MM.1S (cell line): ENCODE data around the gene ANLN.

Source experiments
- DNase-seq: peaks from one replicate; pipeline ENCODE4 v3.0.0-alpha.2; 2015
- H2AFZ ChIP-seq: fragments of 300-600 bp; sonication (generic); 2 replicates; pipeline ENCODE4 v1.6.0; 2016; ENCODE audit warnings: antibody characterized with exemption, low read length
- H3F3A ChIP-seq: fragments of 300-600 bp; sonication (generic); 2 replicates; pipeline ENCODE4 v1.6.1; 2016; ENCODE audit warnings: mild to moderate bottlenecking, antibody characterized with exemption, low read length, moderate library complexity, mixed read lengths; ENCODE audit not compliant: insufficient read depth
- H3K27ac ChIP-seq: fragments of 300-600 bp; sonication (generic); 2 replicates; pipeline ENCODE4 v1.5.1; 2016; ENCODE audit warnings: mild to moderate bottlenecking, low read length
- H3K27me3 ChIP-seq: fragments of 300-600 bp; sonication (generic); replicated peaks from 2 replicates; pipeline ENCODE4 v1.6.0; 2016; ENCODE audit warnings: low read length; ENCODE audit not compliant: insufficient read depth
- H3K36me3 ChIP-seq: fragments of 300-600 bp; sonication (generic); replicated peaks from 2 replicates; pipeline ENCODE4 v1.6.1; 2016; ENCODE audit warnings: mild to moderate bottlenecking, low read length, mixed read lengths; ENCODE audit not compliant: insufficient read depth
- H3K4me1 ChIP-seq: fragments of 300-600 bp; sonication (generic); 2 replicates; pipeline ENCODE4 v1.6.1; 2016; ENCODE audit warnings: low read length, mixed read lengths
- H3K4me2 ChIP-seq: fragments of 300-600 bp; sonication (generic); 2 replicates; pipeline ENCODE4 v1.6.0; 2016; ENCODE audit warnings: low read depth, low read length
- H3K4me3 ChIP-seq: fragments of 300-600 bp; sonication (generic); 2 replicates; pipeline ENCODE4 v1.5.1; 2016; ENCODE audit warnings: low read length, mixed read lengths
- H3K79me2 ChIP-seq: fragments of 300-600 bp; sonication (generic); 2 replicates; pipeline ENCODE4 v1.6.1; 2016; ENCODE audit warnings: mixed run types, low read length, mixed read lengths
- H3K9ac ChIP-seq: fragments of 300-600 bp; sonication (generic); 2 replicates; pipeline ENCODE4 v1.6.1; 2016; ENCODE audit warnings: low read length, mixed read lengths
- H3K9me2 ChIP-seq: fragments of 300-600 bp; sonication (generic); replicated peaks from 2 replicates; pipeline ENCODE4 v1.6.1; 2016; ENCODE audit warnings: mild to moderate bottlenecking, low read length, mixed read lengths; ENCODE audit not compliant: insufficient read depth
- H3K9me3 ChIP-seq: fragments of 300-600 bp; sonication (generic); replicated peaks from 2 replicates; pipeline ENCODE4 v1.6.1; 2016; ENCODE audit warnings: mild to moderate bottlenecking, low read length, mixed read lengths; ENCODE audit not compliant: insufficient read depth
- H4K20me1 ChIP-seq: fragments of 300-600 bp; sonication (generic); 2 replicates; pipeline ENCODE4 v1.6.1; 2016; ENCODE audit warnings: mild to moderate bottlenecking, low read length, moderate library complexity, mixed read lengths; ENCODE audit not compliant: insufficient read depth
- EZH2 ChIP-seq: fragments of 300-600 bp; sonication (generic); optimal IDR thresholded peaks from 2 replicates; pipeline ENCODE3; 2017; ENCODE audit warnings: low read depth, mild to moderate bottlenecking, antibody characterized with exemption, low read length, mixed read lengths
- EZH2phosphoT487 ChIP-seq: fragments of 300-600 bp; sonication (generic); IDR thresholded peaks from 2 replicates; pipeline ENCODE4 v1.6.1; 2018; ENCODE audit warnings: antibody characterized with exemption, low read length
- TF ChIP-seq, protein P1 (sequence below): fragments of 300-600 bp; sonication (generic); IDR thresholded peaks from 2 replicates; pipeline ENCODE4 v1.5.1; 2016; ENCODE audit warnings: antibody characterized with exemption, low read length, mixed read lengths

The ANLN gene

DNA sequence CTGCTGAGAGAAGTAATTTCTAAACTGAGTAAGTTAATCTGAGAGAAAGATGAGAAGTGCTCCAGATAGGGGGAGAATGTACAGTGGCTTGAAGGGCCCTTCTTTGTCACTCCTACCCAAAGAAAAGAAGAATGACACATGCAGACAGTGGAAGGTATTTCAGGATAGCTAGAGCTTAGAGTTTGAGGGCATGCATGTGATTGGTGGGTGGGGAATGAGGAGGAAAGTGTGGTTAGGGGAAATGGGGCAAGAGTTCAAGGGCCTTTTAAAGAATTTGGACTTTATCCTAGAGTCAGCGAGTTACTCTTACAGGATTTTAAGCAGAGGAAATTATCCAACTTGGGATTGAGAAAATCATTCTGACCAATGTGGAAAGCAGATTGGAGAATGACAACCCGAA is 50.0 kb downstream of the ANLN start:
- H2AFZ ChIP-seq, result no peak overlapping the region
- H3K4me2 ChIP-seq, result no peak overlapping the region
- H3K36me3 ChIP-seq, result 0 out of 2 replicates have a peak, but pooled peaks cover 4% of the 10 kb centered on the region
- DNase-seq, result no peak
- no peaks in the 10 kb centered on the region for H3K4me1 ChIP-seq
- no peak overlapping the region for H3K4me3 ChIP-seq
- no peaks in the 10 kb centered on the region for H4K20me1 ChIP-seq
- H3K27ac ChIP-seq, result no peak overlapping the region
- peaks cover 8% of the 10 kb centered on the region for H3K79me2 ChIP-seq
- no peaks in the 10 kb centered on the region for H3K9me2 ChIP-seq
- H3K9ac ChIP-seq, result no peak overlapping the region
- no peaks in the 10 kb centered on the region for H3K9me3 ChIP-seq
- H3F3A ChIP-seq, result no peaks in the 10 kb centered on the region
- no peak for TF ChIP-seq EZH2phosphoT487
- no peak for TF ChIP-seq EZH2
- TF ChIP-seq, protein P1, sequence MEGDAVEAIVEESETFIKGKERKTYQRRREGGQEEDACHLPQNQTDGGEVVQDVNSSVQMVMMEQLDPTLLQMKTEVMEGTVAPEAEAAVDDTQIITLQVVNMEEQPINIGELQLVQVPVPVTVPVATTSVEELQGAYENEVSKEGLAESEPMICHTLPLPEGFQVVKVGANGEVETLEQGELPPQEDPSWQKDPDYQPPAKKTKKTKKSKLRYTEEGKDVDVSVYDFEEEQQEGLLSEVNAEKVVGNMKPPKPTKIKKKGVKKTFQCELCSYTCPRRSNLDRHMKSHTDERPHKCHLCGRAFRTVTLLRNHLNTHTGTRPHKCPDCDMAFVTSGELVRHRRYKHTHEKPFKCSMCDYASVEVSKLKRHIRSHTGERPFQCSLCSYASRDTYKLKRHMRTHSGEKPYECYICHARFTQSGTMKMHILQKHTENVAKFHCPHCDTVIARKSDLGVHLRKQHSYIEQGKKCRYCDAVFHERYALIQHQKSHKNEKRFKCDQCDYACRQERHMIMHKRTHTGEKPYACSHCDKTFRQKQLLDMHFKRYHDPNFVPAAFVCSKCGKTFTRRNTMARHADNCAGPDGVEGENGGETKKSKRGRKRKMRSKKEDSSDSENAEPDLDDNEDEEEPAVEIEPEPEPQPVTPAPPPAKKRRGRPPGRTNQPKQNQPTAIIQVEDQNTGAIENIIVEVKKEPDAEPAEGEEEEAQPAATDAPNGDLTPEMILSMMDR, result no peak
- no peaks in the 10 kb centered on the region for H3K27me3 ChIP-seq

DNA sequence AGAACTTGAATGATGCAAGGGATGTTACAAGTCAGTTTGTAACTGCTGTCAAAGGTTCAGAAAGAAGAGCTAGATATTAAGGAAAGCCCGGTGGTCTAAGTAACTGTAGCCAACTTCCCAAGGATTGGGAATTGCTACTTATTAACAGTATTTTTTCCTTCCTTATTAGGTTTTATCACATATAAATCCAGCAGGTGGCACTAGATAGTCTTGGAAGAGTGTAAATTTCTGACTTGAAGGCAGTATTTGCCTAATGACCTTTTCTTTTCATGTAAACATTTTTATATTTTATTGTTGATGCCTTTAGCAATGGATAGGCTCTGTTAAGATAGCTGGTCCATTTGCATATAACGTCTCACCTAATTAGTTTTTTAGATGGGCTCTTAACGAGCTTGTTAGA is 51.2 kb downstream of the ANLN start:
- Histone ChIP-seq H3K79me2 (peaks cover 8% of the 10 kb centered on the region), H3K9me2 (no peaks in the 10 kb centered on the region), H3K9ac (no peak overlapping the region), H3F3A (no peaks in the 10 kb centered on the region), H4K20me1 (no peaks in the 10 kb centered on the region), H3K4me3 (no peak overlapping the region), H3K4me1 (no peaks in the 10 kb centered on the region), H3K27me3 (no peaks in the 10 kb centered on the region), H3K9me3 (no peaks in the 10 kb centered on the region), H3K36me3 (0 out of 2 replicates have a peak, but pooled peaks cover 4% of the 10 kb centered on the region), H3K4me2 (no peak overlapping the region), H3K27ac (no peak overlapping the region), H2AFZ (no peak overlapping the region)
- no peak for DNase-seq
- no peak for TF ChIP-seq EZH2
- TF ChIP-seq EZH2phosphoT487, result no peak
- TF ChIP-seq, protein P1, result peak; percentile 24

DNA sequence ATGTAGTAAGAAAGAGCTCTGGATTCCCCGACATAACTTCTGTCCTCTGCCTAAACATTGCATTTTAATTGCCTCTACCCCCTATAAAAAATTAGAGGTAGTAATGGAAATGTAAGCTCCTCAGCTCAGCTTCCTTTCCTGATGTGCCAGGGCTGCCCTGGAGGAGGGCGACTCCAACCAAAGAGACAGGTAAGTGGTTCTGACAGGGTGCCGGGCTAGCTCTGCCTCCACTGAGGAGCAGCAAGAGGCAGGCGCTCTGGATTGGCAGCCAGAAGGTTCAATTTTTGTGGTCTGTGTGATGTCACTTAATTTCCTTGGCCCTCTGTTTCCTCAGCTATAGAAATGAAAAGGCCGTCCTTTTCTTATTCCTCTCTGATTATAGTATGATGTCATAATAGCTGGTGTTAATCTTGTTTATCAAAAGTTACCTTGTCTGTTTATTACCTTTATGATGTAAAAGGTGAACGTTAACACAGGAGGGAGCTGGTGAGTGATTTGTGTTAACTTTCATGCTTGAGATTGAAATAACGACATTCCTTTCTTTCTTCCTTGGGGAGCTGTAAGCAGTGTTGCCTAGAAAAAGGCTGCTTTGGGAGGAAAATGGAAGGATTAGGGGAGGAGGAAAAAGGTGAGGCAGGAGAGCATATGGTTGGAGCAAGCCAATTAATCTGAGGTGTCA is 51.8 kb downstream of the ANLN start:
- Histone ChIP-seq H3F3A (no peaks in the 10 kb centered on the region), H4K20me1 (no peaks in the 10 kb centered on the region), H3K27me3 (no peaks in the 10 kb centered on the region), H3K9me3 (no peaks in the 10 kb centered on the region), H3K36me3 (0 out of 2 replicates have a peak, but pooled peaks cover 4% of the 10 kb centered on the region), H3K79me2 (peaks cover 3% of the 10 kb centered on the region), H3K9ac (no peak overlapping the region), H3K4me3 (no peak overlapping the region), H3K9me2 (no peaks in the 10 kb centered on the region), H3K4me2 (no peak overlapping the region), H3K27ac (no peak overlapping the region), H2AFZ (no peak overlapping the region), H3K4me1 (no peaks in the 10 kb centered on the region)
- TF ChIP-seq, protein P1, result no peak
- TF ChIP-seq EZH2, result no peak
- TF ChIP-seq EZH2phosphoT487, result no peak
- no peak for DNase-seq
